LNCaP clone FGC (cell line): ENCODE results near the gene MYO1F.

Source experiments
- DNase-seq: peaks from one replicate; pipeline ENCODE4 v3.0.0-alpha.2; 2011; ENCODE audit warnings: low read depth
- H3K4me3 ChIP-seq: 2 replicates; pipeline ENCODE4 v1.5.1; 2011; ENCODE audit warnings: mild to moderate bottlenecking, low read depth, low read length, control low read depth
- CTCF ChIP-seq: IDR thresholded peaks from 2 replicates; pipeline ENCODE4 v1.5.1; 2012; ENCODE audit warnings: mild to moderate bottlenecking; ENCODE audit not compliant: control insufficient read depth, insufficient read depth; ENCODE audit errors: extremely low read depth

Gene MYO1F

GRCh38 chr19:8487137-8487851 lies 89.9 kb downstream of the MYO1F start:
- DNase-seq = no peak
- TF ChIP-seq CTCF = no peak
- no peak overlapping the region for H3K4me3 ChIP-seq

- no peak overlapping the region for H3K4me3 ChIP-seq
- TF ChIP-seq CTCF = no peak
- no peak for DNase-seq
These were observed 90.5 kb downstream of the MYO1F start for GRCh38 chr19:8486661-8487136.

- DNase-seq = no peak
- H3K4me3 ChIP-seq = no peak overlapping the region
- TF ChIP-seq CTCF = no peak
These were observed 91.5 kb downstream of the MYO1F start for GRCh38 chr19:8485561-8486371.

- no peak for DNase-seq
- no peak overlapping the region for H3K4me3 ChIP-seq
- TF ChIP-seq CTCF = no peak
These were observed 92.8 kb downstream of the MYO1F start for GRCh38 chr19:8484331-8484894.

- no peak for DNase-seq
- H3K4me3 ChIP-seq = no peak overlapping the region
- no peak for TF ChIP-seq CTCF
These were observed 94.1 kb downstream of the MYO1F start for GRCh38 chr19:8483165-8483564.

GRCh38 chr19:8482696-8483095 lies 94.5 kb downstream of the MYO1F start:
- DNase-seq = no peak
- TF ChIP-seq CTCF = no peak
- no peak overlapping the region for H3K4me3 ChIP-seq
